IMR-90 (cell line): ENCODE measurements around the gene SFSWAP. TPM values are rescaled to one million over a fixed set of nuclear protein-coding genes. Genes with fewer than 3 reads are reported as not detected.

ENCODE experiments used
- ATAC-seq: fragments of 200-7000 bp; cut with Tn5 transposase; 2 replicates; pipeline ENCODE4 v1.9.1; 2020; ENCODE audit warnings: low read depth, mild to moderate bottlenecking, moderate library complexity
- BruUV-seq: library from RNA; stranded (reverse); fragments of 400-500 nt; replicated peaks from 2 replicates; lab custom pipeline; 2021; lab: Mats Ljungman, UMichigan
- CTCF ChIA-PET: fragments of 300-600 bp; formaldehyde crosslinking; extraction: SDS; loops from one replicate; lab custom pipeline; 2021; ENCODE audit warnings: antibody characterized with exemption; lab: Yijun Ruan, JAX
- POLR2A ChIA-PET: fragments of 300-600 bp; sonication (Branson Sonifier 250); formaldehyde crosslinking; loops from one replicate; lab custom pipeline; 2022; ENCODE audit warnings: antibody characterized with exemption; ENCODE audit not compliant: unreplicated experiment; lab: Charles Lee
- DNase-seq: peaks from one replicate; pipeline ENCODE4 v3.0.0; 2013
- H2AFZ ChIP-seq: replicated peaks from 2 replicates; pipeline ENCODE3; 2013; ENCODE audit warnings: low read length, mild to moderate bottlenecking; ENCODE audit not compliant: poor library complexity
- H2AK5ac ChIP-seq: 2 replicates; pipeline ENCODE4 v1.6.1; 2013; ENCODE audit warnings: low read depth, low read length, inconsistent platforms
- H2AK9ac ChIP-seq: replicated peaks from 2 replicates; pipeline ENCODE3; 2013; ENCODE audit warnings: mild to moderate bottlenecking, low read depth, low read length, moderate library complexity; ENCODE audit not compliant: poor library complexity
- H2BK120ac ChIP-seq: 2 replicates; pipeline ENCODE4 v1.6.1; 2013; ENCODE audit warnings: low read depth, low read length, inconsistent platforms
- H2BK15ac ChIP-seq: 3 replicates; pipeline ENCODE4 v1.6.1; 2013; ENCODE audit warnings: low read depth, low read length, inconsistent platforms
- H2BK20ac ChIP-seq: 2 replicates; pipeline ENCODE4 v1.6.1; 2013; ENCODE audit warnings: low read depth, mild to moderate bottlenecking, inconsistent platforms, low read length, moderate library complexity
- H2BK5ac ChIP-seq: 2 replicates; pipeline ENCODE4 v1.6.1; 2013; ENCODE audit warnings: mild to moderate bottlenecking, low read depth, low read length, inconsistent platforms; ENCODE audit not compliant: poor library complexity, severe bottlenecking
- H3K14ac ChIP-seq: replicated peaks from 2 replicates; pipeline ENCODE4 v1.6.1; 2013; ENCODE audit warnings: low read depth, low read length, inconsistent platforms
- H3K18ac ChIP-seq: 2 replicates; pipeline ENCODE4 v1.6.1; 2013; ENCODE audit warnings: low read depth, low read length, control low read depth
- H3K23ac ChIP-seq: 2 replicates; pipeline ENCODE4 v1.6.1; 2013; ENCODE audit warnings: low read depth, low read length, inconsistent platforms
- H3K27ac ChIP-seq: 2 replicates; pipeline ENCODE4 v1.5.1; 2013; ENCODE audit warnings: mild to moderate bottlenecking, control low read depth, low read length; ENCODE audit not compliant: insufficient read depth
- H3K27me3 ChIP-seq: 2 replicates; pipeline ENCODE4 v1.6.1; 2013; ENCODE audit warnings: low read length; ENCODE audit not compliant: control insufficient read depth, insufficient read depth
- H3K36me3 ChIP-seq: 2 replicates; pipeline ENCODE4 v1.6.1; 2013; ENCODE audit warnings: low read length, mixed read lengths; ENCODE audit not compliant: control insufficient read depth, insufficient read depth
- H3K4ac ChIP-seq: 2 replicates; pipeline ENCODE4 v1.6.1; 2013; ENCODE audit warnings: low read depth, low read length, inconsistent platforms
- H3K4me1 ChIP-seq: 2 replicates; pipeline ENCODE4 v1.6.1; 2013; ENCODE audit warnings: low read length, mixed read lengths; ENCODE audit not compliant: control insufficient read depth, insufficient read depth
- H3K4me2 ChIP-seq: 2 replicates; pipeline ENCODE4 v1.6.1; 2013; ENCODE audit warnings: low read depth, mild to moderate bottlenecking, control low read depth, low read length, moderate library complexity
- H3K4me3 ChIP-seq: 2 replicates; pipeline ENCODE4 v1.5.1; 2013; ENCODE audit warnings: low read depth, mild to moderate bottlenecking, control low read depth, low read length, moderate library complexity; ENCODE audit not compliant: insufficient read depth
- H3K56ac ChIP-seq: 2 replicates; pipeline ENCODE4 v1.6.1; 2013; ENCODE audit warnings: low read length, inconsistent platforms; ENCODE audit not compliant: insufficient read depth; ENCODE audit errors: extremely low read depth
- H3K79me1 ChIP-seq, 2 experiments: 2 replicates each; pipeline ENCODE4 v1.6.1; 2013; ENCODE audit warnings: low read length in 2 of 2, inconsistent platforms in 1 of 2, low read depth in 1 of 2
- H3K9ac ChIP-seq: 2 replicates; pipeline ENCODE4 v1.6.1; 2013; ENCODE audit warnings: low read depth, low read length, control low read depth
- H3K9me1 ChIP-seq: 2 replicates; pipeline ENCODE4 v1.6.1; 2013; ENCODE audit warnings: low read length, inconsistent platforms; ENCODE audit not compliant: insufficient read depth
- H3K9me3 ChIP-seq: 2 replicates; pipeline ENCODE4 v1.6.1; 2013; ENCODE audit warnings: low read length; ENCODE audit not compliant: control insufficient read depth, insufficient read depth
- H4K20me1 ChIP-seq: 2 replicates; pipeline ENCODE4 v1.6.1; 2013; ENCODE audit warnings: low read length, inconsistent platforms; ENCODE audit not compliant: insufficient read depth
- H4K5ac ChIP-seq: 2 replicates; pipeline ENCODE4 v1.6.1; 2013; ENCODE audit warnings: mild to moderate bottlenecking, low read depth, low read length, control low read depth
- H4K8ac ChIP-seq, 2 experiments: 2 replicates each; pipeline ENCODE4 v1.6.1; 2013; ENCODE audit warnings: low read depth in 2 of 2, low read length in 2 of 2, control low read depth in 1 of 2, inconsistent platforms in 1 of 2
- H4K91ac ChIP-seq: 2 replicates; pipeline ENCODE4 v1.6.1; 2013; ENCODE audit warnings: low read depth, low read length, inconsistent platforms; ENCODE audit not compliant: insufficient read depth
- MAFK ChIP-seq: IDR thresholded peaks from 2 replicates; pipeline ENCODE4 v1.6.1; 2012; ENCODE audit warnings: low read depth, low read length, improper control_type of control experiment
- RAD21 ChIP-seq: IDR thresholded peaks from 2 replicates; pipeline ENCODE4 v1.6.1; 2012; ENCODE audit warnings: low read length, improper control_type of control experiment
- RCOR1 ChIP-seq: IDR thresholded peaks from 2 replicates; pipeline ENCODE4 v1.6.1; 2012; ENCODE audit warnings: mild to moderate bottlenecking, low read length, improper control_type of control experiment; ENCODE audit not compliant: insufficient replicate concordance
- WGBS, 2 experiments: methylation state at CpG; one replicate each; pipeline versions ENCODE4 v1.1.5 to v1.1.7; 2013; ENCODE audit warnings: missing lambda C conversion rate in 2 of 2; ENCODE audit not compliant: insufficient read length in 1 of 2; ENCODE audit errors: extremely low coverage in 2 of 2; 5-methylcytosine and 5-hydroxymethylcytosine counted together
- dilution Hi-C: fragments of 300-500 bp; cut with HindIII; formaldehyde crosslinking; loops from one replicate; pipeline ENCODE4 v1.14.3; 2018; ENCODE audit warnings: low sequenced_read_pairs; ENCODE audit not compliant: unreplicated experiment
- in situ Hi-C: fragments of 300-500 bp; cut with MboI; formaldehyde crosslinking; loops from 3 replicates; pipeline ENCODE4 v1.14.3; 2019; ENCODE audit warnings: low sequenced_read_pairs, inconsistent platforms, mixed read lengths
- intact Hi-C: fragments of 100-400 bp; cut with micrococcal nuclease; formaldehyde crosslinking; loops from 2 replicates; pipeline ENCODE4 v1.10.0; 2022
- polyA plus RNA-seq, 3 experiments: library from polyadenylated mRNA; depleted of rRNA; stranded (reverse); fragments of >200 nt; gene quantifications; 2 replicates each; pipeline ENCODE4 v1.2.3, GENCODE V29; 2012; ENCODE audit warnings: low replicate concordance in 1 of 3
- total RNA-seq: library from RNA; depleted of rRNA; stranded (reverse); fragments of >200 nt; gene quantifications from 2 replicates; pipeline ENCODE4 v1.2.3, GENCODE V29; 2012
- TF ChIP-seq, protein P1 (sequence below): fragments of 150-350 bp; IDR thresholded peaks from 2 replicates; pipeline ENCODE4 v1.6.1; 2017; ENCODE audit warnings: mild to moderate bottlenecking, antibody characterized with exemption, low read length, low read depth
- TF ChIP-seq, protein P2 (sequence below): fragments of 150-350 bp; IDR thresholded peaks from 2 replicates; pipeline ENCODE4 v1.6.1; 2016; ENCODE audit warnings: low read depth, mild to moderate bottlenecking, low read length, moderate library complexity, borderline replicate concordance

Gene SFSWAP
- total and polyA plus RNA-seq, 2 of the 4 experiments (the other 2 are of a cell fraction) = 19.7 to 22.4 TPM

DNA sequence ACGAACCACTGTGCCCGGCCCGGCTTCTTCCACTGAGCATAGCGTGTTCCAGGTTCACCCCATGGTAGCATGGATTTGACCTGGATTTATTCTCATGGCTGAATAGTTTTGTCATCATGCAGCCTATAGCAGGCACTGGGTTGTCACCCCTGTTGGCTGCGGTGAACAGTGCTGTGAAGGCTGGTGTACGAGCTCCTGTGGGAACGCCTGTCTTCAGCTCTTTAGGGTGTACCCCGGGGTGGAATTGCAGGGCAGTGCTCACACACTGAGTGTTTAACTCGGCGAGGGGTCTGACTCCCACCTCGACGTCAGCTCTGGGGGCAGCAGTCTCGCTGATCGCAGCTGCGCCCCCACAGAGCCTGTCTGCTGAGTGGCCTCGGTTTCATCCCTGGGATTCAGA, 132.6 kb downstream of the SFSWAP start:
- DNase-seq (no peak), ATAC-seq (no peak)
- in situ Hi-C loops = loop anchor here (25.0 kb wide), 1 partner anchor 731 kb away; no protein-coding TSS in a partner anchor
- no peak overlapping the region for H4K5ac ChIP-seq
- dilution Hi-C loops = no loop called here
- H3K14ac ChIP-seq = no peak overlapping the region
- peaks cover 7% of the 10 kb centered on the region; the same call in 1 of the 2 replicates for H3K36me3 ChIP-seq
- no peaks in the 10 kb centered on the region for H3K9me3 ChIP-seq
- H3K23ac ChIP-seq = no peak overlapping the region
- TF ChIP-seq, protein P1, sequence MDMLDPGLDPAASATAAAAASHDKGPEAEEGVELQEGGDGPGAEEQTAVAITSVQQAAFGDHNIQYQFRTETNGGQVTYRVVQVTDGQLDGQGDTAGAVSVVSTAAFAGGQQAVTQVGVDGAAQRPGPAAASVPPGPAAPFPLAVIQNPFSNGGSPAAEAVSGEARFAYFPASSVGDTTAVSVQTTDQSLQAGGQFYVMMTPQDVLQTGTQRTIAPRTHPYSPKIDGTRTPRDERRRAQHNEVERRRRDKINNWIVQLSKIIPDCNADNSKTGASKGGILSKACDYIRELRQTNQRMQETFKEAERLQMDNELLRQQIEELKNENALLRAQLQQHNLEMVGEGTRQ = no peak
- TF ChIP-seq MAFK = no peak
- no peak for TF ChIP-seq RCOR1
- TF ChIP-seq, protein P2, sequence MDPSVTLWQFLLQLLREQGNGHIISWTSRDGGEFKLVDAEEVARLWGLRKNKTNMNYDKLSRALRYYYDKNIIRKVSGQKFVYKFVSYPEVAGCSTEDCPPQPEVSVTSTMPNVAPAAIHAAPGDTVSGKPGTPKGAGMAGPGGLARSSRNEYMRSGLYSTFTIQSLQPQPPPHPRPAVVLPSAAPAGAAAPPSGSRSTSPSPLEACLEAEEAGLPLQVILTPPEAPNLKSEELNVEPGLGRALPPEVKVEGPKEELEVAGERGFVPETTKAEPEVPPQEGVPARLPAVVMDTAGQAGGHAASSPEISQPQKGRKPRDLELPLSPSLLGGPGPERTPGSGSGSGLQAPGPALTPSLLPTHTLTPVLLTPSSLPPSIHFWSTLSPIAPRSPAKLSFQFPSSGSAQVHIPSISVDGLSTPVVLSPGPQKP = no peak
- no peak for TF ChIP-seq RAD21
- WGBS, 2 experiments = 94% methylated on average over 8 of the region's 16 CpGs; no CpG with 5 or more reads in 1 of the 2 experiments
- H3K4me2 ChIP-seq = no peak overlapping the region
- no peak overlapping the region for H4K91ac ChIP-seq
- no peaks in the 10 kb centered on the region for H3K79me1 ChIP-seq
- no peak overlapping the region for H2BK20ac ChIP-seq
- ChIA-PET POLR2A (no interaction called here), CTCF (no interaction called here)
- H3K4me3 ChIP-seq = no peak overlapping the region
- no peak overlapping the region for H3K18ac ChIP-seq
- no TSS peak for BruUV-seq
- no peaks in the 10 kb centered on the region for H3K4me1 ChIP-seq
- no peak overlapping the region for H2AFZ ChIP-seq
- H2BK15ac ChIP-seq = no peak overlapping the region
- no peaks in the 10 kb centered on the region for H3K27me3 ChIP-seq
- H2BK5ac ChIP-seq = no peak overlapping the region
- no peak overlapping the region for H3K4ac ChIP-seq
- no peak overlapping the region for H3K56ac ChIP-seq
- intact Hi-C loops = no loop called here
- no peak overlapping the region for H2AK5ac ChIP-seq
- no peak overlapping the region for H2BK120ac ChIP-seq
- no peaks in the 10 kb centered on the region for H4K20me1 ChIP-seq
- H3K27ac ChIP-seq = no peak overlapping the region
- H3K9me1 ChIP-seq = no peaks in the 10 kb centered on the region
- H4K8ac ChIP-seq = no peak overlapping the region
- H2AK9ac ChIP-seq = no peak overlapping the region
- H3K9ac ChIP-seq = no peak overlapping the region
